HG02623 (cell line): Measurements from ENCODE around the gene DSEL.

Experiments used
- ATAC-seq: cut with Tn5 transposase; IDR thresholded peaks from one replicate; pipeline ENCODE4 v1.9.1; 2021; ENCODE audit warnings: moderate library complexity; ENCODE audit not compliant: unreplicated experiment

The DSEL gene

GRCh38 chr18:67504739-67505138, 11.8 kb downstream of the DSEL start:
- no peak for ATAC-seq

GRCh38 chr18:67500522-67501205, 15.9 kb downstream of the DSEL start:
- ATAC-seq: no peak

- no peak for ATAC-seq
These were observed 20.1 kb downstream of the DSEL start for GRCh38 chr18:67496469-67496868.

GRCh38 chr18:67486534-67486933, 30.0 kb downstream of the DSEL start:
- ATAC-seq: no peak

- no peak for ATAC-seq
These were observed 30.9 kb downstream of the DSEL start for GRCh38 chr18:67485655-67486054.

- no peak for ATAC-seq
These were observed 32.1 kb downstream of the DSEL start for GRCh38 chr18:67484458-67484857.

GRCh38 chr18:67483952-67484351, 32.6 kb downstream of the DSEL start:
- no peak for ATAC-seq

GRCh38 chr18:67483237-67483636, 33.3 kb downstream of the DSEL start:
- ATAC-seq: no peak

GRCh38 chr18:67478249-67478648, 38.3 kb downstream of the DSEL start:
- ATAC-seq: no peak

- ATAC-seq: no peak
These were observed 39.0 kb downstream of the DSEL start for GRCh38 chr18:67477522-67477921.

- ATAC-seq: no peak
These were observed 39.9 kb downstream of the DSEL start for GRCh38 chr18:67476585-67476984.

GRCh38 chr18:67475673-67476072, 40.8 kb downstream of the DSEL start:
- no peak for ATAC-seq

- ATAC-seq: no peak
These were observed 48.5 kb downstream of the DSEL start for GRCh38 chr18:67468038-67468437.

- ATAC-seq: no peak
These were observed 49.3 kb downstream of the DSEL start for GRCh38 chr18:67467188-67467587.

- no peak for ATAC-seq
These were observed 52.0 kb downstream of the DSEL start for GRCh38 chr18:67464499-67464898.

GRCh38 chr18:67463829-67464228, 52.7 kb downstream of the DSEL start:
- ATAC-seq: no peak

GRCh38 chr18:67456711-67457110, 59.8 kb downstream of the DSEL start:
- no peak for ATAC-seq
